Testis (tissue), 3 donors: ENCODE data around the gene GPAT2. TPM values are rescaled to one million over a fixed set of nuclear protein-coding genes. Genes with fewer than 3 reads are reported as not detected.
"Not testable (repeated sequence)": the region's sequence is repeated elsewhere in the genome, so short reads cannot be mapped to it uniquely, and the experiment has no call there.

ENCODE experiments used
- DNase-seq: peaks from one replicate; pipeline ENCODE4 v3.0.0-alpha.2; 2019
- H3K27ac ChIP-seq, 2 donors: fragments of 200-600 bp; sonication (generic); one replicate each; pipeline ENCODE4 v1.5.1; 2019
- H3K27me3 ChIP-seq: fragments of 200-600 bp; sonication (generic); one replicate; pipeline ENCODE4 v1.5.1; 2019
- H3K36me3 ChIP-seq: fragments of 200-600 bp; sonication (generic); one replicate; pipeline ENCODE4 v1.5.1; 2017; ENCODE audit warnings: low read depth; ENCODE audit errors: missing control alignments
- H3K4me1 ChIP-seq: fragments of 200-600 bp; sonication (generic); one replicate; pipeline ENCODE4 v1.5.1; 2019
- H3K4me3 ChIP-seq, 2 donors: fragments of 200-600 bp; sonication (generic); one replicate each; pipeline ENCODE4 v1.5.1; 2017 to 2019
- H3K9me3 ChIP-seq: fragments of 200-600 bp; sonication (generic); one replicate; pipeline ENCODE4 v1.5.1; 2017
- POLR2A ChIP-seq: fragments of 450-650 bp; IDR thresholded peaks from one replicate; pipeline ENCODE4 v1.6.1; 2017; ENCODE audit warnings: antibody characterized with exemption, mild to moderate bottlenecking, moderate library complexity
- WGBS, 2 donors: methylation state at CpG; one replicate each; pipeline ENCODE4 v1.1.5; 2018; 5-methylcytosine and 5-hydroxymethylcytosine counted together
- intact Hi-C: fragments of 100-400 bp; cut with DNase I; formaldehyde crosslinking; loops from one replicate; pipeline ENCODE4 v1.15.1; 2023; ENCODE audit warnings: low total_unique reads
- polyA plus RNA-seq: library from polyadenylated mRNA; stranded (reverse); fragments of 350-450 nt; fragmentation: Illumina TruSeq; extraction: RNeasy Lipid Tissue Mini Kit (QIAGEN cat#74804); gene quantifications from one replicate; pipeline ENCODE4 v1.2.3, GENCODE V29; 2014; ENCODE audit warnings: low read depth, low replicate concordance; ENCODE audit not compliant: insufficient read depth
- total RNA-seq, 2 donors: library from RNA; depleted of rRNA; stranded (reverse); fragments of >200 nt; gene quantifications; one replicate each; pipeline ENCODE4 v1.2.3, GENCODE V29; 2016
- TF ChIP-seq, protein P1 (sequence below), 3 experiments: fragments of 450-650 bp in 2 of 3; fragments of 200-600 bp in 1 of 3; sonication (generic) in 1 of 3; IDR thresholded peaks; one replicate each; pipeline ENCODE4 v1.5.1; 2016 to 2019; ENCODE audit warnings: antibody characterized with exemption in 3 of 3, mild to moderate bottlenecking in 2 of 3, moderate library complexity in 1 of 3

The GPAT2 gene
- total and polyA plus RNA-seq, 3 donors from 2014 or later, result 20.5 to 38.9 (median 23.5) TPM

DNA sequence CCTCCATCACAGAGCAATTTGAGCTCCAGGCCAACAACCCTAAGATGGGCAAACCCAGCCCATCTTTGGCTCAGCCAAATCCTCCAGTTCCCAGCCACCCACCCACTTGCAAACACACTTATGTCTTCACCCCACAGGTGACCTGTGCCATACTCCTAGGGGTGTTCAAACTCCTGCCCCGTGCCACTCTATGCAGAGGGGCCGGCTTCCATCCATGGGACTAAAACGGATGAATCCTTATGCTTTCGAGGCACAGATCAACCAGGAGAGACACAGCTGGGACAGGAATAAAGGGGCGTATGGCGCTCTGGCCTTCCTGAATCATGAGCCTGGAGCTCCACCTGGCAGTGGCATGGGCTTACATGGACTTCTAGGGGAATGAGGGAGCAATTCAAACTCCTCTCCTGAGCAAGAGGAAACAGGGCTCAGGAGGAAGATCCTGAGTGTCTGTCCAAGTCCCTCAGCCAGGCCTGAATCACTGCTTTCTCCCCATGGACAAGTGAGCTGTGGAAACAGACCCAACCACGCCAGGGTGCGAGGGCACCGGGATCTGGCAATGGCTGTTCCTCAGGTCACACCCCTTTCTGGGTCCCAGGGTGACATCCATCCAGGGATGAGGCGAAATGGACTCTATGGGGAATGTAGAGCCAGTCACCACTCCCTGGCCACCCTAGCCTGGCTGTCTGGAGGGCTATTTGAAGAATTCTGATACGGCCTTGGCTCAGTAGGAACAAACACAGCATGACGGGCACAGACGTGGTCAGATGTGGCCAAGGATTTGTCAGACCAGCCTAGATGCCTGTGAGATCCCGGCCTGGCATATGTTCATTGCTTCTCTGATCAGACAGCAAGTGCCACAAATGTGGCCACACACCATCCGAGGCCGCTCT is 36.6 kb upstream of the GPAT2 start:
- H3K9me3 ChIP-seq, H3K4me1 ChIP-seq, H3K27ac ChIP-seq, H3K27me3 ChIP-seq, intact Hi-C loops, H3K4me3 ChIP-seq, DNase-seq, H3K36me3 ChIP-seq: not testable (repeated sequence)
- 92 to 93% methylated on average over 9 to 16 of the region's 16 CpGs for WGBS, 2 donors

DNA sequence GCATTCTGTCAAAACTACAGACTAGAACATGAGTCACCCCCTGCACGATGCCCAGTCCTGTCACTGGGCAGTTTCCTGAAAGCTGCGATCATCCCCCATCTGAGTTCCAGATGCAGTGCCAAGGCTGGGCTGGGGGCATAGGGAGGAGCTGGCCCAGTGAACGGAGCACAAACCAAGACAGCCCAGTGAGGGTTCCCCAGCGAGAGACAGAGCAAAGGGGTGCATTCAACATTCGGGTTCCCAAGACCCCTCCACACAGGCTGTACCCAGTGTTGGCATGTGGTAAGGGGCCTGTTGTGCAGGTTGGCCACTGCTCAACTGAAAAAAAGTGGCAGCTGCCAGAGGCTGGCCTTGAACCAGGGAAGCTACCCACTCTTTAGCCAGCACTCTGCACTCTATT is 35.6 kb upstream of the GPAT2 start:
- H3K9me3 ChIP-seq, H3K4me3 ChIP-seq, H3K36me3 ChIP-seq, intact Hi-C loops, H3K4me1 ChIP-seq, DNase-seq, H3K27me3 ChIP-seq, H3K27ac ChIP-seq: not testable (repeated sequence)
- 95% methylated on average over 4 to 5 of the region's 5 CpGs for WGBS, 2 donors

GRCh38 chr2:96069878-96070277 is 35.2 kb upstream of the GPAT2 start:
- not testable (repeated sequence) for H3K4me3 ChIP-seq, H3K27ac ChIP-seq, H3K4me1 ChIP-seq, H3K27me3 ChIP-seq, H3K9me3 ChIP-seq, DNase-seq, H3K36me3 ChIP-seq
- intact Hi-C loops, result loop anchor here (10.0 kb wide), 1 partner anchor 1625 kb away; no protein-coding TSS in a partner anchor
- 64 to 69% methylated on average over 5 of the region's 8 CpGs for WGBS, 2 donors

DNA sequence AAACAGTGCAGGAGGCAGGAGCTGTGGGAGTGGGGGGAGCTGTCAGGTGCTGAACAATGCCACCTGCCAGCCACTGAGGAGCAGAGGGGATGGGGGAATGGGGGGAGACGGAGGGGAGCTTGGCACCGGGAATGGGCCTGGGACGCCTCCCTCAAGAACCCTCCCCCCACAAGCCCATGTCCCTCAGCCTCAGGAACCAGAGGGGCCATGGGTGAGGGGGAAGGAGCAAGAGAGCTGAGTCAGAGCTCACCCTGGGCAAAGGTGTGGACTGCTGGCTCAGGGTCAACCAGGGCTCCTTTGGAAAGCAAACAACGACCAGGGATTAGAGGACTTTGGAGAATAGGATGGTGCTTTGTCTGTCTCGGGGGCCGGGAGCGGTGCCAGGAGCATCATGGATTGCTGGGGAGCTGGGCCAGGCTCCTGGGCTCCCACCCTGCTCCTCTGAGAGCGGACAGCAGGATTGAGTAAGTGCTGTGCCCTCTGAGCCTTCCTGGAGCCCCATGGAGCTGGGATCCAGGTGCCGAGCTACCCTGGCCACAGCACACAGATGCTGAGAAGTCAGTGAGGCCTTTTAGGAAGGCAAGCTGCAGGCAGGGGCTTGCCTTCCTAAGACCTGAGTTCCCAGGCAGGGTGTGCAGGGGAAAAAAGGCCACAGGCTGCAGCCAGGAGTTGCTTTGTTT is 33.3 kb upstream of the GPAT2 start:
- intact Hi-C loops, result loop anchor here (10.0 kb wide), 1 partner anchor 1627 kb away; no protein-coding TSS in a partner anchor
- 78 to 85% methylated on average over 9 of the region's 9 CpGs for WGBS, 2 donors
- not testable (repeated sequence) for H3K27ac ChIP-seq, H3K9me3 ChIP-seq, H3K36me3 ChIP-seq, DNase-seq, H3K4me3 ChIP-seq, H3K27me3 ChIP-seq, H3K4me1 ChIP-seq

- H3K4me3 ChIP-seq, H3K27me3 ChIP-seq, H3K27ac ChIP-seq, DNase-seq, H3K36me3 ChIP-seq, H3K4me1 ChIP-seq, H3K9me3 ChIP-seq: not testable (repeated sequence)
- intact Hi-C loops, result loop anchor here (10.0 kb wide), 1 partner anchor 1628 kb away; no protein-coding TSS in a partner anchor
- WGBS, 2 donors, result 82 to 88% methylated on average over 2 of the region's 2 CpGs
Observed at GRCh38 chr2:96067098-96067660, 32.5 kb upstream of the GPAT2 start.

DNA sequence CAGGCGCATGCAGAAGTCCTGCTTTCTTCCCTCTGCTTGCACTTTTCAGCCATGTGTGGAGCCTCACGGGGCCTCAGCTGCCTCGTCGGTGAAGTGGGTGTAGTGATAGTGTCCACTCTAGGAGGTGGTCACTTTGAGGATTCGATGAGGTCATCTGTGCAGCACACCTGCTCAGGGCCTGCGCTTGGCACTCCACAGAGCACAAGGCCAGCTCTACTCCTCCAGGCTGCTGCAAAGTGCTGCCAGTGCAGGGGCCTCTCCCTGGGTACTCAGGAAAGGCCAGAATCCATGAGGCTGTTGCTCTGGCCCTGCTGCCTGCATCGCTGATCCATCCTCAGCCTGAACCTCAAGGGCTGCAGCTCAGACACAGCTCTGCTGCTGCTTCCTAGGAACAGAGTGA is 31.8 kb upstream of the GPAT2 start:
- intact Hi-C loops, result loop anchor here (10.0 kb wide), 1 partner anchor 1628 kb away; no protein-coding TSS in a partner anchor
- not testable (repeated sequence) for H3K4me1 ChIP-seq, H3K36me3 ChIP-seq, H3K27me3 ChIP-seq, H3K4me3 ChIP-seq, H3K27ac ChIP-seq, DNase-seq, H3K9me3 ChIP-seq
- WGBS, 2 donors, result 69% methylated on average over 7 of the region's 7 CpGs; no CpG with 5 or more reads in 1 of the 2 donors

DNA sequence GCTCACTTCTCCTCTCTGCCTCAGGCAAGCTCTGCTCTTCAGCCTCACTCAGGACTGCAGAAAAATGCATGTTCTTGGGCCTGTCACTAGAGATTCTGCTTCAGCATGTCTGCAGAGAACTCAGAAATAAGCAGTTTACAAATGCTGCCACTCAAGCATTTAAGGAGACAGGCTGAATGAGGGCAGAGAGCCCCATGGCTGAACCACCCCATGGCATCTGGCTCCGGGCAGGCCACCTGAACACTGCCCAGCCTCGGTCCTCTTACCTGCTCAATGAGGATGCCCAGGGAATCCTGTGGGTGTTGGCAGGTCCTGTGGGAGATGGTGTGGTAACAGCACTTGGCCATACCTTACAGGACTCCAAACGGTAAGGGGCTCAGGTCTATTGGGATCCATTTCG is 31.2 kb upstream of the GPAT2 start:
- WGBS, 2 donors, result 89 to 92% methylated on average over 4 of the region's 4 CpGs
- not testable (repeated sequence) for H3K36me3 ChIP-seq, H3K27ac ChIP-seq, DNase-seq, H3K27me3 ChIP-seq, H3K4me1 ChIP-seq, H3K4me3 ChIP-seq, H3K9me3 ChIP-seq
- intact Hi-C loops, result loop anchor here (10.0 kb wide), 1 partner anchor 1629 kb away; no protein-coding TSS in a partner anchor

DNA sequence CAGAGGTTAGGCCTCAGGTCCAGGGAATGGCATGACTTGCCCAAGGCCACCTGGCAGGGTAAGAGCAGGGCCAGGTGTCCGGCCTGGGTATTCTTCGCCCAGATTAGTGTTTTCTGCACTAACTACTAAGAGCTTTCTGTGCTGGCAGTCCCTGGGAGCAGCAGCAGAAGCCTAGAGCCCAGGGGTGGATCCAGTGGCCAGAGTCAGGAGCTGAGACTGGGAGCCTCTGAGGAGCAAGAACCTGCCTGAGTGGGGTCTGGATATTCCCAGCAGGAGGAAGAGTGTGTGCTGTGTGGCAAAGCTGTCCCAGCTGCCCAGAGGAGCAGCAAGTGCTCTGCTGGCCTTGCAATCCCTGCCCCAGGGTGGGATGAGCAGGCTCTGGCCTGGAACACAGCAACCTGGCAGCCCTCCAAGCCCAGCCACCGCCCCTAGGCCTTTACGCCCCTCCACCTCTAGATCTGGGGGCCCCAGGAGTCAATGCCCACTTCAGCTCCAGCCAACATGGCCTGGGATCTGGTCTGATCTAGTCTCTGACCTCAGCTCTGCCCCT is 30.7 kb upstream of the GPAT2 start:
- 71 to 72% methylated on average over 4 of the region's 4 CpGs for WGBS, 2 donors
- no peak overlapping the region for H3K4me3 ChIP-seq
- H3K36me3 ChIP-seq, result no peaks in the 10 kb centered on the region
- intact Hi-C loops, result loop anchor here (10.0 kb wide), 1 partner anchor 1629 kb away; no protein-coding TSS in a partner anchor
- no peaks in the 10 kb centered on the region for H3K27me3 ChIP-seq
- no peak for TF ChIP-seq POLR2A
- TF ChIP-seq, protein P1, sequence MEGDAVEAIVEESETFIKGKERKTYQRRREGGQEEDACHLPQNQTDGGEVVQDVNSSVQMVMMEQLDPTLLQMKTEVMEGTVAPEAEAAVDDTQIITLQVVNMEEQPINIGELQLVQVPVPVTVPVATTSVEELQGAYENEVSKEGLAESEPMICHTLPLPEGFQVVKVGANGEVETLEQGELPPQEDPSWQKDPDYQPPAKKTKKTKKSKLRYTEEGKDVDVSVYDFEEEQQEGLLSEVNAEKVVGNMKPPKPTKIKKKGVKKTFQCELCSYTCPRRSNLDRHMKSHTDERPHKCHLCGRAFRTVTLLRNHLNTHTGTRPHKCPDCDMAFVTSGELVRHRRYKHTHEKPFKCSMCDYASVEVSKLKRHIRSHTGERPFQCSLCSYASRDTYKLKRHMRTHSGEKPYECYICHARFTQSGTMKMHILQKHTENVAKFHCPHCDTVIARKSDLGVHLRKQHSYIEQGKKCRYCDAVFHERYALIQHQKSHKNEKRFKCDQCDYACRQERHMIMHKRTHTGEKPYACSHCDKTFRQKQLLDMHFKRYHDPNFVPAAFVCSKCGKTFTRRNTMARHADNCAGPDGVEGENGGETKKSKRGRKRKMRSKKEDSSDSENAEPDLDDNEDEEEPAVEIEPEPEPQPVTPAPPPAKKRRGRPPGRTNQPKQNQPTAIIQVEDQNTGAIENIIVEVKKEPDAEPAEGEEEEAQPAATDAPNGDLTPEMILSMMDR (IDR thresholded peaks at IDR 0.05), result no peak
- no peak for DNase-seq
- H3K27ac ChIP-seq, result no peak overlapping the region
- H3K4me1 ChIP-seq, result no peaks in the 10 kb centered on the region
- no peaks in the 10 kb centered on the region for H3K9me3 ChIP-seq

- not testable (repeated sequence) for H3K4me1 ChIP-seq, H3K9me3 ChIP-seq, H3K36me3 ChIP-seq, H3K27ac ChIP-seq, DNase-seq, H3K27me3 ChIP-seq, H3K4me3 ChIP-seq
- intact Hi-C loops, result loop anchor here (10.0 kb wide), 1 partner anchor 1630 kb away; no protein-coding TSS in a partner anchor
Observed at GRCh38 chr2:96064760-96065159, 30.0 kb upstream of the GPAT2 start.

DNA sequence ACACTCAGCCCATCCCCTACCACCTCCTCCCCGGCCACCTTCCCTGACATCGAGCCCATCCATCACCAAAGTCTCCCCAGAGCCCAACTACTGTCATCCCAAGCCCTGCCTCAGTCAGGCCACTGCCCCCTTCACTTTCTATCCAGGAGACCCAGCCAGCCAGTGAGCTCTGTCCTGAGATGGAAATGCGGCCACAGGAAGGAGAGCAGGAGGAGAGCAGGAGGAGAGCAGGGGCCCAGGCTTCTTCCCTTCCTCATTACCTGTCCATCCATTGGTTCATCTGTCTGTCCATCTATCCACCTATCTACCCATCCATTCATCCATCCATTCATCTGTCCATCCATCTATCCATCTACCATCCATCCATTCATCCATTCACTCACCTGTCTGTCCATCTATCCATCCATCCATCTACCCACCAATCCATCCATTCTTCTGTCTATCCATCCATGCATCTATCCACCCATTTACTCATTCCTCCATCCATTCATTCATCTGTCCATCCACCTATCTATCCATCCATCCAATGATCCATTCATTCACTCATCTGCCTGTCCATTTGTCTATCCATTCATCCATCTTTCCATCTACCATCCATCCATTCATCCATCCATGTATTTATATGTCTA is 29.4 kb upstream of the GPAT2 start:
- H3K27me3 ChIP-seq, H3K27ac ChIP-seq, DNase-seq, H3K36me3 ChIP-seq, H3K4me1 ChIP-seq, H3K9me3 ChIP-seq, H3K4me3 ChIP-seq: not testable (repeated sequence)
- intact Hi-C loops, result loop anchor here (10.0 kb wide), 1 partner anchor 1631 kb away; no protein-coding TSS in a partner anchor
- 93 to 97% methylated on average over 1 to 2 of the region's 3 CpGs for WGBS, 2 donors
